HG03521 (cell line): ENCODE data around the gene LIN7A.
"Not testable (repeated sequence)": the region's sequence is repeated elsewhere in the genome, so short reads cannot be mapped to it uniquely, and the experiment has no call there.

Source experiments
- ATAC-seq: cut with Tn5 transposase; IDR thresholded peaks from one replicate; pipeline ENCODE4 v1.9.1; 2021; ENCODE audit warnings: mild to moderate bottlenecking, moderate library complexity; ENCODE audit not compliant: unreplicated experiment

LIN7A gene

GRCh38 chr12:80814453-80814852 is 123.3 kb downstream of the LIN7A start:
- no peak for ATAC-seq

- ATAC-seq = peak; percentile 45
Measured at GRCh38 chr12:80813820-80814219, 123.9 kb downstream of the LIN7A start.

- ATAC-seq = no peak
Measured at GRCh38 chr12:80811957-80812708, 125.6 kb downstream of the LIN7A start.

GRCh38 chr12:80810874-80811273 is 126.9 kb downstream of the LIN7A start:
- no peak for ATAC-seq

- ATAC-seq = peak; percentile 87
Measured at GRCh38 chr12:80807640-80808288, 130.0 kb downstream of the LIN7A start.

- no peak for ATAC-seq
Measured at GRCh38 chr12:80805106-80805505, 132.6 kb downstream of the LIN7A start.

- ATAC-seq = peak; percentile 95
Measured at GRCh38 chr12:80802652-80803400, 134.9 kb downstream of the LIN7A start.

GRCh38 chr12:80798281-80798680 is 139.5 kb downstream of the LIN7A start:
- ATAC-seq = no peak

GRCh38 chr12:80794551-80794950 is 143.2 kb downstream of the LIN7A start:
- no peak for ATAC-seq

GRCh38 chr12:80792861-80793260 is 144.9 kb downstream of the LIN7A start:
- ATAC-seq = no peak

GRCh38 chr12:80791863-80792262 is 145.9 kb downstream of the LIN7A start:
- no peak for ATAC-seq

- not testable (repeated sequence) for ATAC-seq
Measured at GRCh38 chr12:80788407-80788806, 149.3 kb downstream of the LIN7A start.

- ATAC-seq = not testable (repeated sequence)
Measured at GRCh38 chr12:80782963-80783470, 154.7 kb downstream of the LIN7A start.

GRCh38 chr12:80781313-80781712 is 156.4 kb downstream of the LIN7A start:
- ATAC-seq = no peak

- no peak for ATAC-seq
Measured at GRCh38 chr12:80780746-80781145, 157.0 kb downstream of the LIN7A start.

GRCh38 chr12:80778005-80778541 is 159.7 kb downstream of the LIN7A start:
- peak; percentile 94 for ATAC-seq

- ATAC-seq = no peak
Measured at GRCh38 chr12:80777587-80777986, 160.1 kb downstream of the LIN7A start.

- ATAC-seq = no peak
Measured at GRCh38 chr12:80776706-80777105, 161.0 kb downstream of the LIN7A start.

GRCh38 chr12:80770958-80771357 is 166.8 kb downstream of the LIN7A start:
- ATAC-seq = no peak

- ATAC-seq = no peak
Measured at GRCh38 chr12:80769553-80770140, 168.1 kb downstream of the LIN7A start.

GRCh38 chr12:80766897-80767296 is 170.8 kb downstream of the LIN7A start:
- peak; percentile 79 for ATAC-seq
